NB4 (cell line): Measurements from ENCODE around the gene LIPJ.

Experiments
- DNase-seq: peaks from one replicate; pipeline ENCODE4 v3.0.0; 2010; ENCODE audit warnings: low read depth
- H3K4me3 ChIP-seq: one replicate; pipeline ENCODE4 v1.5.1; 2011; ENCODE audit warnings: mild to moderate bottlenecking, low read depth, low read length, moderate library complexity
- CTCF ChIP-seq: IDR thresholded peaks from one replicate; pipeline ENCODE4 v1.5.1; 2012; ENCODE audit warnings: low read depth, low read length
- MYC ChIP-seq: IDR thresholded peaks from 2 replicates; pipeline ENCODE4 v1.6.1; 2011; ENCODE audit warnings: low read depth, low read length
- POLR2A ChIP-seq: IDR thresholded peaks from 2 replicates; pipeline ENCODE4 v1.6.1; 2011; ENCODE audit warnings: mild to moderate bottlenecking; ENCODE audit not compliant: insufficient read length; ENCODE audit errors: extremely low read depth
- TF ChIP-seq, protein P1 (sequence below): IDR thresholded peaks from 2 replicates; pipeline ENCODE4 v1.6.1; 2011; ENCODE audit warnings: low read depth, low read length

Gene LIPJ

GRCh38 chr10:88555190-88555908 is 31.2 kb upstream of the LIPJ start:
- TF ChIP-seq, protein P1, sequence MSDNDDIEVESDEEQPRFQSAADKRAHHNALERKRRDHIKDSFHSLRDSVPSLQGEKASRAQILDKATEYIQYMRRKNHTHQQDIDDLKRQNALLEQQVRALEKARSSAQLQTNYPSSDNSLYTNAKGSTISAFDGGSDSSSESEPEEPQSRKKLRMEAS = no peak
- no peak for TF ChIP-seq MYC
- no peak overlapping the region for H3K4me3 ChIP-seq
- peak; percentile 77 for DNase-seq

DNA sequence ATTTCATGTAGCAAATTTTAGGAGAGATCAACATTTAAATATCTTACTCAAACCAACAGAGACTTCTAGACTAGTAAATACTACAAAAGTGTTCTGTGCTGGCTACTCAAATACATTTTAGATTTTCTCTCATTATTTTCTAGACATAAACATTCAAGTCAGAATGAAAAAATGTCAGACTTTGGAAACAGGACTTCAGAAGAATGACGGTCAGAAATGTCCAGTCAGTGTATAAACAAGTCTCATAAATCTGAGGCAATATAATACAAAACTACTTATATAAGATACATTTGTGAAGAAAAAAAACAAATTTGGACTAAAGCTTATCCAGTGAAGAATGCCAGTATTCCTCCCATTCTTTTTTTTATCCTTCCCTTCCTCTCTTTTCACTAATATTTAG is 29.3 kb upstream of the LIPJ start:
- H3K4me3 ChIP-seq = no peak overlapping the region
- TF ChIP-seq POLR2A = no peak
- no peak for TF ChIP-seq CTCF
- TF ChIP-seq, protein P1 = no peak
- DNase-seq = no peak

GRCh38 chr10:88557658-88558057 is 28.9 kb upstream of the LIPJ start:
- no peak for DNase-seq
- H3K4me3 ChIP-seq = no peak overlapping the region
- no peak for TF ChIP-seq POLR2A
- TF ChIP-seq CTCF = no peak

DNA sequence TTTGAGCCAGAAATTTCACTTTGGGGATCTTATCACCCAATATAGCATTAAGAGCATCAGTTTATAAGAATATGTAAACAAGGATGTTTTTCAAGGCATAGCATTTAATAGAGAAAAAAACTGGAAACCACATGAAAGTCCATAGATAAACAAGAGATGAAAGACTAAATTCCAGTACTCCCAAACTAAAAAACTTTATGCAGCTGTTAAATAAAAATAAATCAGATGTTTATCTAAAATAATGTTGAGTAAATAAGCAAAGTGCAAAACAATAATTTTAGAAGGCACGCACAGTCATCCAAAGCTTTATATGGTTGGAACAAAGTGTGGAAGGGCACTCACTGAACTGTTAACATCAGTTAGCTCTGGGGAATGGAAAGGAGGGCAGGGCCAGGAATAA is 24.4 kb upstream of the LIPJ start:
- no peak for DNase-seq
- TF ChIP-seq MYC = no peak
- no peak for TF ChIP-seq POLR2A
- TF ChIP-seq, protein P1 = no peak
- no peak overlapping the region for H3K4me3 ChIP-seq

DNA sequence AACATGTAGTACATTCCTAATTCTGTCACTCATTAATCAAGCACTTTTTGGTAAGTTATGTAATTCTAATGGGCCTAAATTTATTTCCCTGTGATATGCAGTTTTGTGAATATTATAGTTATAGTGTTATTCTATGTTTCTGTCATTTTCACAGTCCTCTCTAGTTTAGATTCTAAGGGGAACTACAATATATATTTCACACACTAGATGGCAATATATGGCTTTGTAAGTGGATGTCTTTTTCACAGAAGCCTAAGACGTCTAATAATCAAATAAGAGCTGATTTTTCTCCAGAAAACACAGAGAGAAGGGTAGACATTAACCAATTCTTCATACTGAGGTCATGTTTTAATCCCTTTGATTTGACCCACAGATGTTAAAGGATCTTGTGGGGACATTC is 21.5 kb upstream of the LIPJ start:
- peak; percentile 58 for DNase-seq
- no peak overlapping the region for H3K4me3 ChIP-seq
- TF ChIP-seq POLR2A (no peak), CTCF (no peak), MYC (no peak)
- TF ChIP-seq, protein P1 = no peak

DNA sequence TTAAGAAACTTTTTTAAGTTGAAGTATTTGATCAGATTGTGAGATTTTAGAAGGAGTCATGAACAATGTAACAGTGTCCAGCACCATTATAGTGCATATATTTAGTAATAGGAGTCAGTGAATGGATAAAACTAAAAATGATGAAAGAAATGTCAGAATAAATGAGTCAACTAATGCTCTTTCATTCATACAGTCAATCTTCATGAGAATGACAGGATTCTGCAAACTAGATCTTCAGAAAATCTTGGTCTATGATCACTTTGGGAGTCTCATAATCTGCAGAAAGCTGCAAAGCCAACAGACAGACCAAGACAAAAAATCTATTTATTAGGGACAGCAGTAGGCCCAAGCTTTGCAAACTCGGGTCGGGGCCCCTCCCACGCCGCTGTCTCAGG is 4.2 kb upstream of the LIPJ start:
- no peak for DNase-seq
- TF ChIP-seq MYC = no peak
- no peak for TF ChIP-seq CTCF
- TF ChIP-seq POLR2A = no peak
- TF ChIP-seq, protein P1 = no peak
- H3K4me3 ChIP-seq = peak overlapping the region; percentile 25

DNA sequence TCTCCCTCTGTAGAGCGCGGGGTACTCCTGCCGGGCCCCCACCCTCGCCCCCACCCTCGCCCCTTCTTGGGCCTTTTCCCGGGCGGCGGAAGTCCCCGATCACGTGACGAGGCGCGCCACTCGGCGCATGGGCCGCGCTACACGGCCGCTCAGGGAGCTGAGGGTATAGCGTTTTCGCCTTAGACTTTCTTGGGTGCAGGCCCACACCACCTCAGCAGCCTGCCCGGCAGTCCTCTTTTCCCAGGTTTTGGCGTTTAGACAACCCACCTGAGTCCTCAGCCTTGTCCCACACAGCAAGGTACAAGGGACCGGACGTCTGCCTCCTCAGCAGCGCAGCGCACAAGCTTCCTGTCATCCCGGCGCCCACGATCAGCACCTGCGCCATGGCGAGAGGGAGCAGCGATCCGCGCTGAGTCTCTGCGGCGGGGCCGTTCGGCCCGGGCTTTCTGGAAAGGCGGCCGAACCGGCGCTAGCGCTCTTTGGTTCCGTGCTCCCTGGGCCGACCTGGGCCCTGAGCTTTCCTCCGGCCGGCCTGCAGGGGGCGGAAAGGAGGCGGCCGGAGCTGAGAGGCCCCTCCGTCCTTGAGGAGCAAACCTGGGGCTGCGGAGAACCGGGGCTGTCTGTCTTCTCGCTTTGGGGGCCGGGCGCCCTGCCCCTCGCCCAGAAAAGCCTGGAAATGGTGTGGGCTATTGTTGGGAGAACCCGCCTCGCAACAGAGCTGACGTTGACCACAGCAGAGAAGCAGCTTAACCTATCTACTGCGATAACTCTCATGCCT is 3.6 kb upstream of the LIPJ start, which contains the start of gene RNLS:
RNLS (minus strand) TSS at position 513 of the 778 bp plus-strand sequence.
- TF ChIP-seq CTCF = peak; percentile 64
- TF ChIP-seq, protein P1 = no peak
- H3K4me3 ChIP-seq = peak within 1 kb of the TSS; percentile 68
- peak; percentile 83 for DNase-seq
